Erythroblast (primary cell): ENCODE results near the gene SECISBP2.

ENCODE experiments used
- GATA1 ChIP-seq: IDR thresholded peaks from 2 replicates; pipeline ENCODE4 v1.6.1; 2011; ENCODE audit warnings: low read depth, mild to moderate bottlenecking, control low read depth, low read length, moderate library complexity
- POLR2A ChIP-seq: IDR thresholded peaks from 2 replicates; pipeline ENCODE4 v1.6.1; 2011; ENCODE audit warnings: mild to moderate bottlenecking, low read length

DNA sequence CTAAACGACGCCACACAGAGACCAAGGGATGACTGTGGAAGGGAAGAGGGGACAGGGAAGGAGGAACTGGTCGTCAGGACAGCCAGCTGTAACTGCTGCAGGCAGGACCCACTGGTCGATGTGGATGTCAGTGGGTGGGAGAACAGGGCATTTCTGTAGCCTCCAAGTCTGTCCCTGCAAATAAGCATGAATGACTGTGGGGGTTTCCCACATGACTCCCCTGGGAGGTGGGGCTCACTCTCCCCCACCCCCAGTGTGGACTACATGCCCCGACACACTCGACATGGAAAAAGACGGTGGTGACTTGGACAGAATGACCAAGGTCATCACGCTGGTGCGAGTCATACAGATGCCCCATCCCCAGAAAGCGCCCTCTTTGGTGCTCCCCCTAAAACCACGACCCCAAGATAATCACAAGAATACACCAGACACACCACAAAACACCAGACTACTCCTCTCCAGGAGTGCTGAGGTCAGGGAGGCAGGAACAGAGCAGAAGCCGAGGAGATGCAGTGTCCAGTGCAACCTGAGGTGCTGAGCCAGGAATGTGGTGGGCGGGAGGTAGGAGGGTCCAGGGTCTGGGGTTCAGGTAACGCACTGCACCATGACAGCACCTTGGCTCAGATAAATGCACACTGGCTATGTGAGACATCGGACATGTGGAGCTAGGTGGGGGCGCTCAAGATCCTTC is 64.9 kb downstream of the SECISBP2 start:
- TF ChIP-seq POLR2A (no peak), GATA1 (no peak)
